ENCODE measurements around the gene BACE1-AS. TPM values are rescaled to one million over a fixed set of nuclear protein-coding genes. Genes with fewer than 3 reads are reported as not detected.

Gene BACE1-AS
- total and polyA plus RNA-seq, 2 experiments from 2014 or later, result 10.6 to 19.6 TPM

DNA sequence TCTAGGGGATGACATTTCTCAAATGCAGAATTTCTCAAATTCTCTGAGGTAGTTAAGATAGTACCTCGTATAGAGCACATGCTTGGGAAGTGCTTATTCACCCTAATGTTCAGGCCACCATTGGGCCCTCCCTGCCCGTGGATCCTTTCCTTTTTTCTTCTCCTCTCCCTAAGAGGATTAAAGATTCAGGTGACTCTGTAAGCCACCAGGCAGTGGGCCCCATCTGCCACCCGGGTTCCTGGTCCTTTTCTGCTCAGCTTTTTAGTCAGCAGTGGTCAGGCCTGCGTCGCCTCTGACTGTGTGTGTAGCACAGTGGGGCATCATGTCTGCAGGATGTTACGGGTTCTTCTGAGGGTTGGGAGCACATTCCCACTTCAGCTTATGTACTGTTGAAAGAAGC, 43.8 kb downstream of the BACE1-AS start:
- no peaks in the 10 kb centered on the region for H3K36me3 ChIP-seq (ENCODE audit: insufficient read depth)
- Mint-ChIP-seq H3K27me3 (ENCODE audit: insufficient read depth, low read depth, poor library complexity) (no peaks in the 10 kb centered on the region), H3K4me1 (no peaks in the 10 kb centered on the region), H3K4me3 (no peak overlapping the region), H3K9me3 (no peaks in the 10 kb centered on the region), H3K27ac (no peak overlapping the region), H3K36me3 (ENCODE audit: low read depth) (peaks cover 4% of the 10 kb centered on the region; the same call in 1 of the 3 replicates)
- H3K27ac ChIP-seq (ENCODE audit: low read depth), result no peak overlapping the region
- H4K20me1 ChIP-seq (replicated peaks; ENCODE audit: insufficient read depth), result no peaks in the 10 kb centered on the region
- H3K4me2 ChIP-seq, result no peak overlapping the region
- no peaks in the 10 kb centered on the region for H3K9me2 ChIP-seq (ENCODE audit: insufficient read depth)
- no peak overlapping the region for H3K4me3 ChIP-seq
- H3F3A ChIP-seq (replicated peaks; ENCODE audit: low read depth), result no peaks in the 10 kb centered on the region
- no peaks in the 10 kb centered on the region for H3K27me3 ChIP-seq (ENCODE audit: insufficient read depth)
- TF ChIP-seq JUNB (IDR thresholded peaks at IDR 0.05; ENCODE audit: unreplicated experiment) (no peak), EZH2 (IDR thresholded peaks at IDR 0.05; ENCODE audit: low read depth, unreplicated experiment) (no peak), STAT1 (IDR thresholded peaks at IDR 0.05; ENCODE audit: unreplicated experiment) (no peak), POLR2AphosphoS5 (IDR thresholded peaks at IDR 0.05; ENCODE audit: low read depth) (no peak), ZNF331 (CRISPR knock-in tag; IDR thresholded peaks at IDR 0.05; ENCODE audit: low read depth) (no peak), CREB1 (CRISPR knock-in tag; IDR thresholded peaks at IDR 0.05; ENCODE audit: low read depth) (no peak), ZNF114 (CRISPR knock-in tag; IDR thresholded peaks at IDR 0.05) (no peak), EZH2phosphoT487 (IDR thresholded peaks at IDR 0.05; ENCODE audit: unreplicated experiment) (no peak), NANOG (IDR thresholded peaks at IDR 0.05; ENCODE audit: borderline replicate concordance) (no peak)
- TF ChIP-seq, protein P1, sequence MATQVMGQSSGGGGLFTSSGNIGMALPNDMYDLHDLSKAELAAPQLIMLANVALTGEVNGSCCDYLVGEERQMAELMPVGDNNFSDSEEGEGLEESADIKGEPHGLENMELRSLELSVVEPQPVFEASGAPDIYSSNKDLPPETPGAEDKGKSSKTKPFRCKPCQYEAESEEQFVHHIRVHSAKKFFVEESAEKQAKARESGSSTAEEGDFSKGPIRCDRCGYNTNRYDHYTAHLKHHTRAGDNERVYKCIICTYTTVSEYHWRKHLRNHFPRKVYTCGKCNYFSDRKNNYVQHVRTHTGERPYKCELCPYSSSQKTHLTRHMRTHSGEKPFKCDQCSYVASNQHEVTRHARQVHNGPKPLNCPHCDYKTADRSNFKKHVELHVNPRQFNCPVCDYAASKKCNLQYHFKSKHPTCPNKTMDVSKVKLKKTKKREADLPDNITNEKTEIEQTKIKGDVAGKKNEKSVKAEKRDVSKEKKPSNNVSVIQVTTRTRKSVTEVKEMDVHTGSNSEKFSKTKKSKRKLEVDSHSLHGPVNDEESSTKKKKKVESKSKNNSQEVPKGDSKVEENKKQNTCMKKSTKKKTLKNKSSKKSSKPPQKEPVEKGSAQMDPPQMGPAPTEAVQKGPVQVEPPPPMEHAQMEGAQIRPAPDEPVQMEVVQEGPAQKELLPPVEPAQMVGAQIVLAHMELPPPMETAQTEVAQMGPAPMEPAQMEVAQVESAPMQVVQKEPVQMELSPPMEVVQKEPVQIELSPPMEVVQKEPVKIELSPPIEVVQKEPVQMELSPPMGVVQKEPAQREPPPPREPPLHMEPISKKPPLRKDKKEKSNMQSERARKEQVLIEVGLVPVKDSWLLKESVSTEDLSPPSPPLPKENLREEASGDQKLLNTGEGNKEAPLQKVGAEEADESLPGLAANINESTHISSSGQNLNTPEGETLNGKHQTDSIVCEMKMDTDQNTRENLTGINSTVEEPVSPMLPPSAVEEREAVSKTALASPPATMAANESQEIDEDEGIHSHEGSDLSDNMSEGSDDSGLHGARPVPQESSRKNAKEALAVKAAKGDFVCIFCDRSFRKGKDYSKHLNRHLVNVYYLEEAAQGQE (IDR thresholded peaks at IDR 0.05; ENCODE audit: unreplicated experiment), result no peak
- TF ChIP-seq, protein P2, sequence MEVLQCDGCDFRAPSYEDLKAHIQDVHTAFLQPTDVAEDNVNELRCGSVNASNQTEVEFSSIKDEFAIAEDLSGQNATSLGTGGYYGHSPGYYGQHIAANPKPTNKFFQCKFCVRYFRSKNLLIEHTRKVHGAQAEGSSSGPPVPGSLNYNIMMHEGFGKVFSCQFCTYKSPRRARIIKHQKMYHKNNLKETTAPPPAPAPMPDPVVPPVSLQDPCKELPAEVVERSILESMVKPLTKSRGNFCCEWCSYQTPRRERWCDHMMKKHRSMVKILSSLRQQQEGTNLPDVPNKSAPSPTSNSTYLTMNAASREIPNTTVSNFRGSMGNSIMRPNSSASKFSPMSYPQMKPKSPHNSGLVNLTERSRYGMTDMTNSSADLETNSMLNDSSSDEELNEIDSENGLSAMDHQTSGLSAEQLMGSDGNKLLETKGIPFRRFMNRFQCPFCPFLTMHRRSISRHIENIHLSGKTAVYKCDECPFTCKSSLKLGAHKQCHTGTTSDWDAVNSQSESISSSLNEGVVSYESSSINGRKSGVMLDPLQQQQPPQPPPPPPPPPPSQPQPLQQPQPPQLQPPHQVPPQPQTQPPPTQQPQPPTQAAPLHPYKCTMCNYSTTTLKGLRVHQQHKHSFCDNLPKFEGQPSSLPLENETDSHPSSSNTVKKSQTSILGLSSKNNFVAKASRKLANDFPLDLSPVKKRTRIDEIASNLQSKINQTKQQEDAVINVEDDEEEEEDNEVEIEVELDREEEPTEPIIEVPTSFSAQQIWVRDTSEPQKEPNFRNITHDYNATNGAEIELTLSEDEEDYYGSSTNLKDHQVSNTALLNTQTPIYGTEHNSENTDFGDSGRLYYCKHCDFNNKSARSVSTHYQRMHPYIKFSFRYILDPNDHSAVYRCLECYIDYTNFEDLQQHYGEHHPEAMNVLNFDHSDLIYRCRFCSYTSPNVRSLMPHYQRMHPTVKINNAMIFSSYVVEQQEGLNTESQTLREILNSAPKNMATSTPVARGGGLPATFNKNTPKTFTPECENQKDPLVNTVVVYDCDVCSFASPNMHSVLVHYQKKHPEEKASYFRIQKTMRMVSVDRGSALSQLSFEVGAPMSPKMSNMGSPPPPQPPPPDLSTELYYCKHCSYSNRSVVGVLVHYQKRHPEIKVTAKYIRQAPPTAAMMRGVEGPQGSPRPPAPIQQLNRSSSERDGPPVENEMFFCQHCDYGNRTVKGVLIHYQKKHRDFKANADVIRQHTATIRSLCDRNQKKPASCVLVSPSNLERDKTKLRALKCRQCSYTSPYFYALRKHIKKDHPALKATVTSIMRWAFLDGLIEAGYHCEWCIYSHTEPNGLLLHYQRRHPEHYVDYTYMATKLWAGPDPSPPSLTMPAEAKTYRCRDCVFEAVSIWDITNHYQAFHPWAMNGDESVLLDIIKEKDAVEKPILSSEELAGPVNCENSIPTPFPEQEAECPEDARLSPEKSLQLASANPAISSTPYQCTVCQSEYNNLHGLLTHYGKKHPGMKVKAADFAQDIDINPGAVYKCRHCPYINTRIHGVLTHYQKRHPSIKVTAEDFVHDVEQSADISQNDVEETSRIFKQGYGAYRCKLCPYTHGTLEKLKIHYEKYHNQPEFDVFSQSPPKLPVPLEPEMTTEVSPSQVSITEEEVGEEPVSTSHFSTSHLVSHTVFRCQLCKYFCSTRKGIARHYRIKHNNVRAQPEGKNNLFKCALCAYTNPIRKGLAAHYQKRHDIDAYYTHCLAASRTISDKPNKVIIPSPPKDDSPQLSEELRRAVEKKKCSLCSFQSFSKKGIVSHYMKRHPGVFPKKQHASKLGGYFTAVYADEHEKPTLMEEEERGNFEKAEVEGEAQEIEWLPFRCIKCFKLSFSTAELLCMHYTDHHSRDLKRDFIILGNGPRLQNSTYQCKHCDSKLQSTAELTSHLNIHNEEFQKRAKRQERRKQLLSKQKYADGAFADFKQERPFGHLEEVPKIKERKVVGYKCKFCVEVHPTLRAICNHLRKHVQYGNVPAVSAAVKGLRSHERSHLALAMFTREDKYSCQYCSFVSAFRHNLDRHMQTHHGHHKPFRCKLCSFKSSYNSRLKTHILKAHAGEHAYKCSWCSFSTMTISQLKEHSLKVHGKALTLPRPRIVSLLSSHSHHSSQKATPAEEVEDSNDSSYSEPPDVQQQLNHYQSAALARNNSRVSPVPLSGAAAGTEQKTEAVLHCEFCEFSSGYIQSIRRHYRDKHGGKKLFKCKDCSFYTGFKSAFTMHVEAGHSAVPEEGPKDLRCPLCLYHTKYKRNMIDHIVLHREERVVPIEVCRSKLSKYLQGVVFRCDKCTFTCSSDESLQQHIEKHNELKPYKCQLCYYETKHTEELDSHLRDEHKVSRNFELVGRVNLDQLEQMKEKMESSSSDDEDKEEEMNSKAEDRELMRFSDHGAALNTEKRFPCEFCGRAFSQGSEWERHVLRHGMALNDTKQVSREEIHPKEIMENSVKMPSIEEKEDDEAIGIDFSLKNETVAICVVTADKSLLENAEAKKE (CRISPR knock-in tag; IDR thresholded peaks at IDR 0.05), result no peak
- TF ChIP-seq, protein P3, sequence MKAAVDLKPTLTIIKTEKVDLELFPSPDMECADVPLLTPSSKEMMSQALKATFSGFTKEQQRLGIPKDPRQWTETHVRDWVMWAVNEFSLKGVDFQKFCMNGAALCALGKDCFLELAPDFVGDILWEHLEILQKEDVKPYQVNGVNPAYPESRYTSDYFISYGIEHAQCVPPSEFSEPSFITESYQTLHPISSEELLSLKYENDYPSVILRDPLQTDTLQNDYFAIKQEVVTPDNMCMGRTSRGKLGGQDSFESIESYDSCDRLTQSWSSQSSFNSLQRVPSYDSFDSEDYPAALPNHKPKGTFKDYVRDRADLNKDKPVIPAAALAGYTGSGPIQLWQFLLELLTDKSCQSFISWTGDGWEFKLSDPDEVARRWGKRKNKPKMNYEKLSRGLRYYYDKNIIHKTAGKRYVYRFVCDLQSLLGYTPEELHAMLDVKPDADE (IDR thresholded peaks at IDR 0.05), result no peak
- TF ChIP-seq, protein P4, sequence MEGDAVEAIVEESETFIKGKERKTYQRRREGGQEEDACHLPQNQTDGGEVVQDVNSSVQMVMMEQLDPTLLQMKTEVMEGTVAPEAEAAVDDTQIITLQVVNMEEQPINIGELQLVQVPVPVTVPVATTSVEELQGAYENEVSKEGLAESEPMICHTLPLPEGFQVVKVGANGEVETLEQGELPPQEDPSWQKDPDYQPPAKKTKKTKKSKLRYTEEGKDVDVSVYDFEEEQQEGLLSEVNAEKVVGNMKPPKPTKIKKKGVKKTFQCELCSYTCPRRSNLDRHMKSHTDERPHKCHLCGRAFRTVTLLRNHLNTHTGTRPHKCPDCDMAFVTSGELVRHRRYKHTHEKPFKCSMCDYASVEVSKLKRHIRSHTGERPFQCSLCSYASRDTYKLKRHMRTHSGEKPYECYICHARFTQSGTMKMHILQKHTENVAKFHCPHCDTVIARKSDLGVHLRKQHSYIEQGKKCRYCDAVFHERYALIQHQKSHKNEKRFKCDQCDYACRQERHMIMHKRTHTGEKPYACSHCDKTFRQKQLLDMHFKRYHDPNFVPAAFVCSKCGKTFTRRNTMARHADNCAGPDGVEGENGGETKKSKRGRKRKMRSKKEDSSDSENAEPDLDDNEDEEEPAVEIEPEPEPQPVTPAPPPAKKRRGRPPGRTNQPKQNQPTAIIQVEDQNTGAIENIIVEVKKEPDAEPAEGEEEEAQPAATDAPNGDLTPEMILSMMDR (conservative IDR thresholded peaks at IDR 0.05; ENCODE audit: low read depth in 2 of 2), result no peak
- no peak overlapping the region for H2AFZ ChIP-seq
- ATAC-seq, result no peak
- H3K4me1 ChIP-seq (ENCODE audit: insufficient read depth), result no peaks in the 10 kb centered on the region
- H3K79me2 ChIP-seq (replicated peaks; ENCODE audit: insufficient read depth), result no peaks in the 10 kb centered on the region
- DNase-seq (ENCODE audit: low spot score), result no peak
